GM21786 (cell line): ENCODE results near the gene PRPH2.
A peak's percentile ranks its signal among the peaks of the same experiment; 100 is the strongest.

ENCODE experiments used
- ATAC-seq: cut with Tn5 transposase; IDR thresholded peaks from one replicate; pipeline ENCODE4 v1.9.1; 2021; ENCODE audit not compliant: unreplicated experiment

The PRPH2 gene, protein sequence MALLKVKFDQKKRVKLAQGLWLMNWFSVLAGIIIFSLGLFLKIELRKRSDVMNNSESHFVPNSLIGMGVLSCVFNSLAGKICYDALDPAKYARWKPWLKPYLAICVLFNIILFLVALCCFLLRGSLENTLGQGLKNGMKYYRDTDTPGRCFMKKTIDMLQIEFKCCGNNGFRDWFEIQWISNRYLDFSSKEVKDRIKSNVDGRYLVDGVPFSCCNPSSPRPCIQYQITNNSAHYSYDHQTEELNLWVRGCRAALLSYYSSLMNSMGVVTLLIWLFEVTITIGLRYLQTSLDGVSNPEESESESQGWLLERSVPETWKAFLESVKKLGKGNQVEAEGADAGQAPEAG

DNA sequence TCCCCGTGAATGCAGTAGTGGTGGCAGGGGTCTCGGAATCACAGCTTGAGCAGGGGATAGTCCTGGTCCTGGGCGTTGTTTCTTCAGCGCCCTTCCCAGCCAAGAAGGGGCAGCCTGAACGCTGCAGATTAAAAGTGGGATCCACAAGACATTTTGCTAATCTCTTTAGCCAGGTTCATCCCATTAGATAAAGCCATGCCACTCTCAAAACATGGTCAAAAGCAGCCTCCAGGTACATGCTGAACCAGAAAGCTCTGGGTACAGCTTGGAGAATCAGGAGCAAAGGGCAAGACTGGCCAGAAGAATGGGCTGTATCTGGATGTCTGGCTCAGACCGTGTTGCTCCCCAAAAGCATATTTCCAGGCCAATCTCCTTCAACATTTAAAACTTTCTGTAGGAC is at the start of gene PRPH2:
Gene PRPH2 (minus strand): TSS at position 101 of the 400 bp plus-strand sequence. CDS start 263 bp downstream, outside the sequence.
- no peak for ATAC-seq

DNA sequence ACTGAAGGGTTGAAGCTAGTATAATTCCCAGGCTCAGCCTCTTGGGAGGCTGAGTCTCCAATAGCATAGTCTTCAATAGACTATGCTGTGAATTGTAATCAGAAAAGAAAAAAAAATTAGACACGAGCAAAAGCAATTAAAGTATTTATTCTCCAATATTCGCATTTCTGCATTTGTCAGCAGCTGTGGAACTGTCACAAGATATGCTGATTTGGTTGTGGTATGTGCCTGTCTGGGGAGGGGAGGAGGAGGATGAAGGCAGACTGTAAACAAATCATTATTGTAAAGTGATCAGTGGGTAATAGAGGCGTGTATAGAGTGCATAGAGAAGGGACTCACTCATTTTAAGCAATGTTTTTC is 49.3 kb upstream of the PRPH2 start:
- no peak for ATAC-seq

DNA sequence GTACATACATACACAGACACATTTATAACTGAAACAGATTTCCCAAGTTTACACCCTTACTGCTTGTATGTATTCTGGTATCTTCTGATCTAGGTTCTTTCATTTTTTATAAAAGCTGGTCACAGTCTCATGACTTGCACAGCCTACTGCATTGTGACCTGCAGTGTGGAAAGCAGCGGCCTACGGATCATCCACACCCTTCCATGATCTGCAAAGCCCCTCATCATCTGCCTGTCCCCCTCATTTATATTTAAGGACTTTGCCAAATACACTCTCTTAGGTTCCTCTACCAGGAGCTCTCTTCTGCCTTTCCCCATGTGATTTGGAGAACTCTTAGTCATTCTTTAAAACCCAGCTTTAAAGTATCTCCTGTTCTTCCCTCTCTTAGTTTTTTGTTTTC is 47.4 kb upstream of the PRPH2 start:
- no peak for ATAC-seq

DNA sequence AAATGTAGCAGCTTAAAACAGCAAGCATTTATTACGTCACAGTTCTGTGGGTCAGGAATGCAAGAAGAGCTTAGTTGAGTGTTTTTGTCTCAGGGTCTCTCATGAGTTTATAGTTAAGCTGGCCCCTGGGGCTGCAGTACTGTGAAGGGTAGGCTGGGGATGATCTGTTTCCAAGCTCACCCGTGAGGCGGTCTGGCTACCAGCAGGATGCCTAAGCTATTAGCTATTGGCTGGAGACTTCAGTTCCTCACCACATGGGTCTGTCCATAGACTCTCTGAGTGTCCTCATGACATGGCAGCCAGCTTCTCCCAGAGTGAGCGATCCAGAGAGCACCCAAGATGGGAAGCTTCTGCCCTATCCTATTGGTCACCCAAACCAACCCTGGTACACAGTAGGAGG is 46.7 kb upstream of the PRPH2 start:
- ATAC-seq: no peak

DNA sequence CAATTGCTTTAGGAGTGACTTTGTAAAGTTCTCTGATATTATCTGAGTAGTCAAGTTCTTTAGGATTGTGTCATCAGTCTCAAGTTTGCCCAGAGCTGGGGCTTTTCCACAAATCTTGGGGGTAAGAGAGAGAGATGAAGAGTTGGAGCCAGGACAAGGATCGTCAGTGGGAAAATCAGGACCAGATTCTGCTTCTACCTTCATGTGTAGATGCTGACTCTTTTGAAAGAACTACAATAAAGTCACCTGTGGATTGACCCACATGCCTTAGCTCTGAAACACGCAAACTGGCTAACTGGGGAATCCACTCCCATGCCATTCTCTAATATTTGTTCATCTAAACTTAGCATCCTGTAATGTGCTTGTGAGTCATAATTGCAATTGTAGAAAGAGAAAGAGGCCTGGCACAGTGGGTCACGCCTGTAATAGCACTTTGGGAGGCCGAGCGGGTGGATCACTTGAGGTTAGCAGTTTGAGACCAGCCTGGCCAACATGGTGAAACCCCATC is 43.8 kb upstream of the PRPH2 start:
- no peak for ATAC-seq

DNA sequence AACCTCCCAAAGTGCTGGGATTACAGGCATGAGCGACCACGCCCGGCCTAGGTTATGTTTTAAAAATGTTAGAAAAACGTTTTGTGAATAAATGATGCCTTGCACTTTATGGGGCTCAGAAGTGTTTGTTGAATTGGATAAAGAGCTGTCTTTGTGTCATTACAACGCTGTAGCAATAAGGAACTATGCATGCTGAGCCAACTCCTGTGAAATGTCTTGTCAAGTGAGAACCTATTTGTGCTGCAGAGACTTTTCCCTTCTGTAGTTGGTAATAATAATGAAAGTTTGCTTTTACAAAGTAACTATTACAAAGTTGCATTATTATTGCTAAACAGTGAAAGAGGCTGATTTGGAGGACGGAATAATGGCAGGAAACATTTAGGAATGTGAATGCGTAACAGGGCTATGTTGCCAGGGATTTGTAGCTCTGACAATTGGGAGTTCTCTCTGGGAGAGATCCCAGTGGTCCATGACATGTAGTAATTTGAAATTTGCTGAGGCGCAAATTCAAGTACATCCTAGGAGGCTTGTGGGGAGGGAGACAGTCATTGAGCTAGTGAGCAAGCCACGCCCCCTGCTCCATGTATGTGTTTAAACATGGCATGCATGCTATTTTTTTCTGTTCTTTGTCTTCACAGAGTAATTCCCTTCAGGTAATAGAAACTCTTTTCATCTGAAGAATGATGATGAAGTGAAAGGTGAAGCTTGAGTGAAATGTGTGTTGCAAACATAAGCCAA is 42.7 kb upstream of the PRPH2 start:
- no peak for ATAC-seq

DNA sequence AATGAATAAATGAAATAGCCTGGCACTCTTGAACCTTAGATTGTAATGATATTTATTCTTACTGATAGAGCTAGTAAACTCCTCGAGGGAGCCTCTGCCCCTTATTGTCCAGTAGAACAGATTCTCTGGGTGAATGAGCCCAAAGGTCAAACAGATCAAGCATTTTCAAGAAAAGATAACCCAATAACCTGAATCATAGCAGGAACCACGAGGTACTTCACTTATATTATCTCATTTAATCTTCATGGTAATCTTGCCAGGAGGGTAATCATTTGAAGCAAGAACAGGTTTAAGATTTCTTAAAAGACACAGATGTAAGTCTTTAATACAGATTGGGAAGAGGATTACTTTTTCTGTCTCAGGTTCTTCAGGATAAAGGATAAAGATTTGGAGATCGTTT is 40.6 kb upstream of the PRPH2 start:
- no peak for ATAC-seq

DNA sequence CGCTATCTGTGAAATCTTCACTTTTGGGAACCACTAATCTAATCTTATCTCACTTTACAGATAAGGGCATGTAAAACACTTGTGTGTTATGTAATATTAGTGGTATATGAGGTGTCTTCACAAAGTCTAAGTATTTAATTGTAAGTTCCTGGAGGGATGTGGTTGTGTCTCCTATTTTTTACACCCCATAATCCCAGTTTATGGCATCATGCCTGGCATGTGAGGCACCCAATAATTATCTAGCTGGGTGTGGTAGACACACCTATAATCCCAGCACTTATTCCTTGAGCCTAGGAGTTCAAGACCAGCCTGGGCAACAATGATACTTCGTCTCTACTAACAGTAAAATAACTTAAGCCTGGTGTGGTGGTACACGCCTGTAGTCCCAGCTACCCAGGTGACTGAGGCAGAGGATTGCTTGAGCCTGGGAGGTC is 40.0 kb upstream of the PRPH2 start:
- ATAC-seq: no peak

DNA sequence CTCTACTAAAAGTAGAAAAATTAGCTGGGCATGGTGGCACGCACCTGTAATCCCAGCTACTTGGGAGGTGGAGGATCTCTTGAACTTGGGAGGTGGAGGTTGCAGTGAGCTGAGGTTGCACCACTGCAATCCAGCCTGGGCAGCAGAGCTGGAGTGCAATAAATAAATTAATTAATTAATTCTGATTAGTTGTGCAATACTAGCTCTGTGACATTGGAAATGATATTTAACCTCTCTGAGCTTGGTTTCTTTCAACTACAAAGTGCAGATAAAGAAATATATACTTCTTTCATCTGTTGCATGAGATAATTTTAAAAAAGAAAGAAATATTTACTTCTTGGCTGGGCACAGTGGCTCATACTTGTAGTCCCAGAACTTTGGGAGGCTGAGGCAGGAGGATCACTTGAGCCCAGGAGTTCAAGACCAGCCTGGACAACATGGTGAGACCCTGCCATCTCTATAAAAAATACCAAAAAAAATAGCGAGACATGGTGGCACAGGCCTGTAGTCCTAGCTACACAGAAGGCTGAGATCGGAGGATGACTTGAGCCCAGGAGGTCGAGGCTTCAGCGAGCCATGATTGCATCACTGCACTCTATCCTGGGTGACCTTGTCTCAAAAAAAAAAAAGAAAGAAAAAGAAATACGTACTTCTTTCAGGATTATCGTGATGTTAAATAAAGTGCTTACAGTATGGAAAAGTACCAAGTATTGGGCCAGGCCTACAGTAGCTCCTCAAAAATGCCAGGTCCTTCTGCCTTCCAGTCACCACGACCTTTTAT is 39.1 kb upstream of the PRPH2 start:
- no peak for ATAC-seq

DNA sequence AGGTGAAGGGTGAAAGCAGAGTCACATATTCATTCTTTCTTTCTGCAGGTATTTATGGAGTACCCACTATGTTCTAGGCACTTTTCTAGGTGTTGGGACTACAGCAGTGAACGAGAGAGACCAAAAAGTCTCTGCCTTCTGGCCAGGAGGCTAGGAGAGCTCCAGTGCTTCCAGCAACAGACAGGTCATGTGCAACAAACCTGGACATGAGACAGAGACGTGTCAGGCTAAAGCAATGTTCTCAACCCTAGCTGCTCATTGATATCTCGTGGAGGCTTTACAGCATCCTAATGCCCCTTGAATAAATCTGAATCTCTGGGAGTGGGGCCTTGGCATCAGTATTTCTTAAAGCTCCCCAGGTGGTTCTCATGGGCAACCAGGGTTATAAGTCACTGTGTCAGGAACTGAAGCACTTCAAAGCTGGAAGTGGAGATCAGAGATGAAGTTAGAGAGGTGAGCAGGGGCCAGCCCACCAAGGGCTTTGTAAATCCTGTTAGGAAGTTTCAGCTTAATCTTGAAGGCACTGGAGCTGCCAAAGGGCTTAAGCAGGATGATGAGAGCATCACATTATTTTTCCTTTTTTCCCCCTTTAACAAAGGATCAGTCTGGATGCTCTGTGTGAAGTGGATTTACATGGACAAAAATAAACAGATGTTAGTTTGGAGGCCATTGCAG is 36.5 kb upstream of the PRPH2 start:
- no peak for ATAC-seq

DNA sequence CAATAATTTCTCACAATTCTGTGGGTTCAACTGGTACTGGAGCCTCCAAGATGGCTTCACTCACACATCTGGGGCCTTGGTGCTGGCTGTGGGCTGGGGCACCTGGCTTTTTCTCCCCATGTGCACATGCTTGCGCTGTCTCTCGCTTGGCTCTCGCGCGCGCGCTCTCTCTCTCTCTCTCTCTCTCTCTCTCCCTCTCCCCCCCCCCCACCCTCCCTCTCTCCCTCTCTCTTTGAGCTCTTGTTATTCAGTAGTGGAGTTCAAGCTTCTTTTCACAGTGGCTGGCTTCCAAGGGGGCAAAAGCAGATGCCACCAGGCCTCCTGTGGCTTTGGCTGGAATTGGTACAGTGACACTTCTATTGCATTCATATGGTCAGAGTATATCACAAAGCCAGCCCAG is 34.3 kb upstream of the PRPH2 start:
- ATAC-seq: no peak

DNA sequence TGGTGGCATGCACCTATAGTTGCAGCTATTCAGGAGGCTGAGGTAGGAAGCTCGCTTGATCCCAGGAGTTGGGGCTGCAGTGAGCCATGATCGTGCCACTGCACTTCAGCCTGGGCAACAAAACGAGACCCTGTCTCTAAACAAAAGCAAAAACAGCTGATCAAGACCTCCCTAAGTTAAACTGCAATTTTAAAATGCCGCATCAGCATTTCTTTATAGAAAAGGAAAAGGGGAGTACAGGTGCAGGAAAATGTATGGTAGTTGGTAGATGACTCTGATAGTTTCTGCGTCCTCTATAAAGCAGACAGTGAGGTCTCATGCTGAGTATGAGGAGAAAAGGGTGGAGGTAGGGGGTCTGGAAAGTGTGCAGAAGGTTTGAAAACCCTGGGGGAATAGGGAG is 32.4 kb upstream of the PRPH2 start:
- no peak for ATAC-seq

DNA sequence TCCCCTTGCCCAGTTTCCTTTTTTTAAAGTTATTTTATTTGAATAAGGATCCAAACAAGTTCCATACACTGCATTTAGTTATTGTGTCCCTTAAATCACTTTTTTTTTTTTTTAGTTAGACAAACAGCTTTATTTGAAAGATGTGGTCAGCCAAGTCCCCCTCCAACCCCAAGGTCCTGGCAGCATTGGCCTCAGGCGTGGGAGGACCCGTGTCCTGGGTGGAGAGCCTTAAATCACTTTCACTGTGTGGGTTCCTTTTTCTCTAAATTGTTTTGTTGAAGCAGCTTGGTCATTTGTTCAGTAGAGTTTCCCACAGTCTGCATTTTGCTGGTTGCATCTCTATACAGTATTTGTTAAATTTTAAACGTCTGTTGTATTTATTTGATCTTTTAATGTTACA is 28.7 kb upstream of the PRPH2 start:
- ATAC-seq: no peak

DNA sequence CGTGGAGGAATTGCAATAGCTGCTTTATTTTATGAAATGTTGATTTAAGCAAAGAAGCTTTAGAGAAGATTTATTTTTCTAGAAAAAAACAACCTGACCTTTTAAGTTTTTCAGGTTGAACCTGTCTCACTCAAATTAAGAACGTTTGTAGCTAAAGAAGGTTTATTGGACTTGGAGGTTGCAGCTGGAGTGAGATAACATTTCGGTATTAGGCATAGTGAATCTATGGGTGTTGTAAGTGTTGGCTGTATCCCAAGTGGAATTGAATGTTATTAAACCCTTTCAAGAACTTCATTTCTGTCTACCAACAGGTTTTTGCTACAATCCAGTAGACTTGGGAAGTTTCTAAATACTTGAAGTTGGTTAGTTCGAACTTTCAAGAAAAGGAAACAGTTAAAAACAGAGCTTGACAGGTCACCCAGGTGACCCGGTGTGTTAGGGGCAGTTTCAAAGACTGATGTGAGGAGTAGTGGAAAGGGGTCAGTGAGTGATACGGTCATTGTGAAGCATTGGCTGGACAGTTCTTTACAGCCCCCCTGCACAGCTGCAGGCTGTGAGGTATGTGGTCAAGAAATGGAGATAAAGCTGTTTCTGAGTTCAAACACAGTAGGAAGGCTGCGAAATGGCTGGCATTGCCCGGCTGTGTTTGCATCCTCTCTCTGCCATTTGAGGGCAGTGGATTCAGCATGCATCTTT is 26.0 kb upstream of the PRPH2 start:
- no peak for ATAC-seq

DNA sequence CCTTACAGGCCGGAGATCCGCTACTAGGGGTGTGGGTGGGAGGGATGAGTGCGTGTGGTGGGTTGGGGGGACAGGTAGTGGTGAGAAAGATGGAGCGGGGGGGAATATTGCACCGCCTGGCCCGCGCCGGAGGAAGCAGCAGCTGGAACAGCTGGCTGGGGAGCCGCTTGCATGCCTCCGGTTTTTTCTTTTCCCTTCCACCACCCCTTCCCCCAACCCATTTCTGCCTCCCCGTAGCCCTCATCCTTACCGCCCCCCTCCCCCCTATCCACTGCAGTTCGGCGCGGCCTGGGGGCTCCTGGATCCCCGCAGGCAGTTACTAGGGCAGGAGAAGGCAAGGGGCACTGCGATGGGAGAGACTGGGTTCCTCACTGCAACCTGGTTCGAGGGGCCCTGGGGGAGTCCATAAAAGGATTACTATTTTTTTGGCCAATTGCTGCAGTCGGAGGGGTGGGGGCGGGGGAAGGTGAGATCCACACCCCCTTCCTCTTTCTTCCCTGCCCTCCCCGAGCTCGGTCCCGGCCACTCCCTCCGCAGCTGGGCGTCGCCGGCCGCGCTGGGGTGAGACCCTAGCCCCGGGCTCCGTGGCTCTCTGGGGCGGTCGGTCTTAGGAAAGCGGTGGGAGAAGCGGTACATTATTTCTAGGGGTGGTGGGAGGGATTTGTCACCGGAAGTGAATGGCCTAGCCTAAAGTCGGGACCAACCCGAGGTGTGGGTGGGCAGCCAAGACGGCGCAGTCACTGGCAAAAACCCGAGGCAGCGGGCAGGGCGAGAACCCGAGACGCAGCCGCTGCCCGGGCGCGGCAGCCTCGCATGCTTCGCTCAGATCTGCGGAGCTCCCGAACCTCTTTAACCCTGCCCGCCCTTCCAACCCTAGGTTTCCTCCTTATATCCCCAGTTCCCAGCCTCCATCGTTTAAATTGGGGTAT is 24.3 kb upstream of the PRPH2 start:
- ATAC-seq: peak; percentile 67

DNA sequence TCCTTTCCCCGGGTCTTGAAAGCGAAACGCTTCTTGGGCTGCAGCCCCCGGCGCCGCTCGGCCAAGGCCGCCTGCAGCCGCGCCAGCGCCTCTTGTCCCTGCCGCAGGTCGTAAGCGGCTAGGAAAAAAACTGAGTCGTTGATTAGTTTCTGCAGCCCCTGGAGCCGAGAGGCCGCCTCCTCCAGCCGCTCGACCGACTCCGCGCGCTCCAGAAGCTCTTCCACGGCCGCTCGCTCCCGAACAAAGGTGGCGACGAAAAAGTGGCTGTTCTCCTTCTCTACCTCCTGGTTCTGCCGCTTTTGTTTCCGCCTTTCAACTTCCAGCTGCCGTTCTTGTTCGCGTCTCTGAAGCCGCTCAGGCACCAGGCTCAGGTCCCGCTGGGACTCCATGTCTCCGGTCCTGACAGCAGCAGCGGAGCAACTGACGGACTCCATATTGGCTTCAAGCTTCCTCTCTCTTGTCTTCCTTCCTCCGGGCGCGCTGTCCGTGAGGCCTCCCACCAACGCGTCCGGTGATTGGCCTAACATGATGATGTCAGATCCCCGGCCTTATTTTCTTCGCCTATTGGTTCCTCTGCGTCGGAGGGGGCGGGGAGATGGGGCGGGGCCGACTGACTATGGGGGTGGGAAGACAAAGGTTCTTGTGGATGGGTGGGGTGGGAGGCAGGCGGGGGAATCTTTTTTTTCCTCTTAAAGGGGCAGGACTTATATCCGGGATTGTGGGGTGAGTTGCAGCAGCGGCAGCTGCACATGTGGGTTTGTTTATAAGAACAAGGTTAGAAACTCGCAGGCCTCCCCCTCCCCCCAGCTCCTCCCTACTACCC is 23.5 kb upstream of the PRPH2 start, which contains the start of gene TBCC:
Gene TBCC (minus strand): TSS at position 464 of the 823 bp plus-strand sequence. CDS start 30 bp downstream, at position 434.
- peak; percentile 68 for ATAC-seq

DNA sequence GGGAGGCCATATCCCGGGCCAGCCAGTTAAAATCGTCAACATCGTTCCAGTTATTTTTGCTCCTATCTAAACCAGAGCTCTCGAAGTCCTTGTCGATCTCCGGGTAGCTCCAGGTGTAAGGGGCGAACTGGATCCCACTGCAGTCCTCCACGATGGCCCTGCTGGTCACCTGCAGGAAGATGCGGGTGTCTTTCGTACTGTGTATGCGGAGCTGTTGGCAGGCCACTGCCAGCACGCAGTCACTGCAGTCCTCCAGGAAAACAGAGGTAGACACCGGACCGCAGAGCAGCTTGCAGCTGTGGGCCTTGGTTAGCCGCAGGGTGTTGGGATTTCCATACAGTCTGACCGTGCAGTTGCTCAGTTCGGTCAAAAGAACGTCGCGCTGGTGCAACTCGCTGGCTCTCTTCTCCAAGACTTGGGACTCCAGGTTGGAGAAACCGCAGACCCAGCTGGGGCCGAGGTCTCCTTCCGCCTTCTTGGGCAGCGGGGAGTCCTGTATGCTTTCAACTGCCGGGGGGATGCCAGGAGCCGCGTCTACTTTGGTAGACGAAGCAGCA is 22.8 kb upstream of the PRPH2 start:
- no peak for ATAC-seq

DNA sequence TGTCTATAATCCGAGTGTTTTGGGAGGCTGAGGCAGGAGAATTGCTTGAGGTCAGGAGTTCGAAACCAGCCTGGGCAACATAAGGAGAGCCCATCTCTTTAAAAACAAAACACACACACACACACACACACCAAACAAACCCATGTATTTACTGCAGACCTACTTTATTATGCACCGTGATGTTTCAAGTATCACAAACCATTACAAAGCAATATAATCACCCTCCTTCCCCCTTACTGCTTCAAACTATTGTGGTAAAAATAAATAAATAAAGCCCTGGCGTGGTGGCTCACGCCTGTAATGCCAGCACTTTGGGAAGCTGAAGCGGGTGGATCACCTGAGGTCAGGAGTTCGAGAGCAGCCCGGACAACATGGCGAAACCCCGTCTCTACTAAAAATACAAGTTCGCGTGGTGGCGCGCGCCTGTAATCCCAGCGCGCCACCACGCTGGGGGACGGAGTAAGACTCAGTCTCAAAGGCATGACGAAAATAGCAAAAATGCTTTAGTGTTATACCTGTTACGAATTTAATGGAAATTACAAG is 22.0 kb upstream of the PRPH2 start:
- no peak for ATAC-seq
